Thoracic aorta (tissue), 2 donors: ENCODE data around the gene ERCC2. TPM values are rescaled to one million over a fixed set of nuclear protein-coding genes. Genes with fewer than 3 reads are reported as not detected.

Experiments
- ATAC-seq: fragments of 150-250 bp; one replicate; pipeline ENCODE4 v1.8.0; 2017; ENCODE audit warnings: low read depth; ENCODE audit not compliant: insufficient number of reproducible peaks, low FRiP score
- DNase-seq: peaks from one replicate; pipeline ENCODE4 v3.0.0-alpha.2; 2020; ENCODE audit warnings: low spot score
- H3K27ac ChIP-seq, 2 donors: fragments of 200-600 bp; sonication (generic); 1 replicate in 1 of 2; 2 replicates in 1 of 2; pipeline ENCODE4 v1.5.1; 2016; ENCODE audit warnings: mild to moderate bottlenecking in 2 of 2, moderate library complexity in 2 of 2
- H3K27me3 ChIP-seq: fragments of 200-600 bp; sonication (generic); replicated peaks from 2 replicates; pipeline ENCODE4 v1.6.0; 2016; ENCODE audit warnings: mild to moderate bottlenecking; ENCODE audit not compliant: insufficient read depth
- H3K36me3 ChIP-seq: fragments of 200-600 bp; sonication (generic); one replicate; pipeline ENCODE4 v1.5.1; 2016
- H3K4me1 ChIP-seq, 2 donors: fragments of 200-600 bp; sonication (generic); 1 replicate in 1 of 2; 2 replicates in 1 of 2; pipeline versions ENCODE4 v1.5.1 to v1.6.0; 2016; ENCODE audit warnings: low read depth in 2 of 2, mild to moderate bottlenecking in 1 of 2; ENCODE audit not compliant: control insufficient read depth in 1 of 2
- H3K4me3 ChIP-seq: fragments of 200-600 bp; sonication (generic); 2 replicates; pipeline ENCODE4 v1.5.1; 2016; ENCODE audit warnings: mild to moderate bottlenecking
- H3K9me3 ChIP-seq: fragments of 200-600 bp; sonication (generic); 2 replicates; pipeline ENCODE4 v1.5.1; 2016
- total RNA-seq, 2 donors: library from RNA; depleted of rRNA; stranded (reverse); fragments of >200 nt; gene quantifications; one replicate each; pipeline versions ENCODE4 v1.1.0 to v1.2.3, GENCODE V29; 2016
- TF ChIP-seq, protein P1 (sequence below): fragments of 200-600 bp; sonication (generic); IDR thresholded peaks from one replicate; pipeline ENCODE4 v1.5.1; 2019; ENCODE audit warnings: antibody characterized with exemption

ERCC2 gene
- total RNA-seq, 2 donors from 2014 or later: 11.6 to 18.3 TPM

DNA sequence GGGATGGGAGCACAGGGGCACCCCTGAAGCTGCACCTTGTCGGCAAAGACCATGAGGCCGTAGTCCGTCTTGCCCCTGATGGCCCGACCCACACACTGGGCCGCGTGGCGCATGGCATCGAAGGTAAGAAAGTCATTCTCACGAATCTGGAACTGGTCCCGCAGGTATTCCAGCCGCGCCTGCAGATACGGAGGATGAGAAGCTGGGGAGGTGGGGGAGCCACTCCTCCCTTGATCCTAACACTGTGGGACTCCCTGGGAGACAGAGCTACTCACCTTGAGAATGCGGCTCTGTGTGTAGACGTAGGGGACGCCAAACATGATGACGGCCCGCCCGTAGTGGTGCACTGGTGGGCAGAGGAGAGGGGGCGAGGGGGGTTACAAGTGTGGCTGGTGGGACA is 17.9 kb downstream of the ERCC2 start:
- no peaks in the 10 kb centered on the region for H3K9me3 ChIP-seq
- TF ChIP-seq, protein P1, sequence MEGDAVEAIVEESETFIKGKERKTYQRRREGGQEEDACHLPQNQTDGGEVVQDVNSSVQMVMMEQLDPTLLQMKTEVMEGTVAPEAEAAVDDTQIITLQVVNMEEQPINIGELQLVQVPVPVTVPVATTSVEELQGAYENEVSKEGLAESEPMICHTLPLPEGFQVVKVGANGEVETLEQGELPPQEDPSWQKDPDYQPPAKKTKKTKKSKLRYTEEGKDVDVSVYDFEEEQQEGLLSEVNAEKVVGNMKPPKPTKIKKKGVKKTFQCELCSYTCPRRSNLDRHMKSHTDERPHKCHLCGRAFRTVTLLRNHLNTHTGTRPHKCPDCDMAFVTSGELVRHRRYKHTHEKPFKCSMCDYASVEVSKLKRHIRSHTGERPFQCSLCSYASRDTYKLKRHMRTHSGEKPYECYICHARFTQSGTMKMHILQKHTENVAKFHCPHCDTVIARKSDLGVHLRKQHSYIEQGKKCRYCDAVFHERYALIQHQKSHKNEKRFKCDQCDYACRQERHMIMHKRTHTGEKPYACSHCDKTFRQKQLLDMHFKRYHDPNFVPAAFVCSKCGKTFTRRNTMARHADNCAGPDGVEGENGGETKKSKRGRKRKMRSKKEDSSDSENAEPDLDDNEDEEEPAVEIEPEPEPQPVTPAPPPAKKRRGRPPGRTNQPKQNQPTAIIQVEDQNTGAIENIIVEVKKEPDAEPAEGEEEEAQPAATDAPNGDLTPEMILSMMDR: no peak
- H3K36me3 ChIP-seq: peaks cover 13% of the 10 kb centered on the region
- H3K27ac ChIP-seq: no peak overlapping the region
- H3K4me3 ChIP-seq: no peak overlapping the region
- no peaks in the 10 kb centered on the region for H3K27me3 ChIP-seq
- ATAC-seq (no peak), DNase-seq (no peak)
- H3K4me1 ChIP-seq: no peaks in the 10 kb centered on the region

DNA sequence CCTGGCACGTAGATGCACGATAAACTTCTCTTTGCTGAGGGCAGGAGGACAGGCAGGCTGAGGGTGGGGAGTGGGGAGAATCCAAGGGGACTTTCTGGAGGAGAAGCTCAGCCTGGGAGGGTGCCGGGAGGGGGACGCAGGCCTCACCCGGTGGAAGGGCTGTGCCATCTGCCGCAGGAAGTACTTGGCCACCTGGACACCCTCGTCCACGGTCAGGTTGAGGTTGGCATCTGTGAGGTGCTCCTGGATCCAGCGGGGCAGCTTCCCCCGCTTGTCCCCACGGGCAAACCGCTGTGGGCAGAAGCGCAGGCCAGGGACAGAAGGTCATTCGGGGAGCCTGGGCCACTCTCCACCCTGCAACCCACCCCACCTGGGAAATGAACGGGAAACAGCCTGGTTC is 18.3 kb downstream of the ERCC2 start:
- TF ChIP-seq, protein P1: no peak
- Histone ChIP-seq H3K9me3 (no peaks in the 10 kb centered on the region), H3K4me3 (no peak overlapping the region), H3K36me3 (peaks cover 10% of the 10 kb centered on the region), H3K4me1 (no peaks in the 10 kb centered on the region), H3K27me3 (no peaks in the 10 kb centered on the region), H3K27ac (no peak overlapping the region)
- no peak for DNase-seq
- ATAC-seq: no peak

- ATAC-seq (no peak), DNase-seq (no peak)
- TF ChIP-seq, protein P1: no peak
- Histone ChIP-seq H3K9me3 (no peaks in the 10 kb centered on the region), H3K27ac (no peak overlapping the region), H3K27me3 (no peaks in the 10 kb centered on the region), H3K4me1 (no peaks in the 10 kb centered on the region), H3K36me3 (peaks cover 10% of the 10 kb centered on the region), H3K4me3 (no peak overlapping the region)
Measured at GRCh38 chr19:45351401-45351952, 18.9 kb downstream of the ERCC2 start.

DNA sequence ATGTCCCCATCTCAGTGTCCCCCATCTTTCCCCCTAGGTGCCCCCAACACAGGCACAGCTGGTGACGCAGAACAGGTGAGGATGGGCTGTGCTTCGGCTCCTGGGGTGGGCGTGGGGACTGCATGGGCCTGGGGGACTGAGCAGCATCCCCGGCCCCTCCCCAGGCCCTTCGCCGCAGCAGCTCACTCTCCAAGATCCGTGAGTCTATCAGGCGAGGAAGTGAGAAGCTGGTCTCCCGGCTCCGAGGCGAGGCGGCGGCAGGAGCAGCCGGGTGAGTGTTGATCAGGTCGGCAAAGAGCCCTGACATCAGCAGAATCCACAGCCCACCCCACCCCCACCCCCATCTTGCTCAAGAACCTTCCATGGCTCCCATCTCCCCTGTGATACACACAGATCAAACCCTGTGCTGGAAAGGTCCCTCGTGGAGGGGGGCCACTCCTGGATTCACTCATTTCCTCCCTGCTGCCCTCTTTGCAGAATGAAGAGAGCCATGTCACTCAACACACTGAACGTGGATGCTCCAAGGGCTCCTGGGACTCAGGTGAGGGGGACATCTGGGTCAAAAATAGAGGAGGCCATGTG is 19.8 kb downstream of the ERCC2 start:
- Histone ChIP-seq H3K4me1 (no peaks in the 10 kb centered on the region), H3K36me3 (peaks cover 10% of the 10 kb centered on the region), H3K9me3 (no peaks in the 10 kb centered on the region), H3K27ac (no peak overlapping the region), H3K27me3 (no peaks in the 10 kb centered on the region), H3K4me3 (no peak overlapping the region)
- DNase-seq (no peak), ATAC-seq (no peak)
- TF ChIP-seq, protein P1: no peak

- Histone ChIP-seq H3K9me3 (no peaks in the 10 kb centered on the region), H3K4me3 (no peak overlapping the region), H3K4me1 (no peaks in the 10 kb centered on the region), H3K36me3 (peaks cover 9% of the 10 kb centered on the region), H3K27ac (no peak overlapping the region), H3K27me3 (no peaks in the 10 kb centered on the region)
- TF ChIP-seq, protein P1: no peak
- ATAC-seq: no peak
- DNase-seq: no peak
Measured at GRCh38 chr19:45349430-45349941, 20.9 kb downstream of the ERCC2 start.
